Measurements from ENCODE around the gene BCL2L1.
"Not testable (repeated sequence)": the region's sequence is repeated elsewhere in the genome, so short reads cannot be mapped to it uniquely, and the experiment has no call there.

BCL2L1 gene

DNA sequence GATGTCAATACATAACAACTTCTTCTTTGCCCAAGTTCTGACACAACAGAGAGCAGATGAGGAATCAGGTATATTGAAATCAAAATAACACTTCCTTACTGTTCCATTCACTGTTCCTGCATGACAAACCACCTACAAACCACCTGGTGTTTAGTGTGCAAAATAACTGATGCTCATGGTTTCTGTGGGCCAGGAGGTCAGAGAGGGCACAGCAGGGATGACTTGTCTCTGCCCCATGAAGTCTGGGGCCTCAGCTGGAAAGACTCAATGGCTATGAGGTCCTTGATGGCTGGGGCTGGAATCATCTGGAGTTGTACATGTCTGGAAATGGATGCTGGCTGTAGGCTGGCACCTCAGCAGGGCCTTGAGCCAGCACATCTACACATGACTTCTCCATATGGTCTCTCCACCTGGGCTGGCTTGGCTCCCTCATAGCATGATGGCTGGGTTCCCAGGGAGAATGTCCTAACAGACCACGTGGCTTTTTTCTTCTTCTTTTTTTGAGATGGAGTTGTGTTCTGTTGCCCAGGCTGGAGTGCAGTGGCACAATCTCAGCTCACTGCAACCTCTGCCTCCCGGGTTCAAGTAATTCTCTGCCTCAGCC is 92.4 kb downstream of the BCL2L1 start:
- no peak for DNase-seq (ENCODE audit: low read depth)
- TF ChIP-seq, protein P1, sequence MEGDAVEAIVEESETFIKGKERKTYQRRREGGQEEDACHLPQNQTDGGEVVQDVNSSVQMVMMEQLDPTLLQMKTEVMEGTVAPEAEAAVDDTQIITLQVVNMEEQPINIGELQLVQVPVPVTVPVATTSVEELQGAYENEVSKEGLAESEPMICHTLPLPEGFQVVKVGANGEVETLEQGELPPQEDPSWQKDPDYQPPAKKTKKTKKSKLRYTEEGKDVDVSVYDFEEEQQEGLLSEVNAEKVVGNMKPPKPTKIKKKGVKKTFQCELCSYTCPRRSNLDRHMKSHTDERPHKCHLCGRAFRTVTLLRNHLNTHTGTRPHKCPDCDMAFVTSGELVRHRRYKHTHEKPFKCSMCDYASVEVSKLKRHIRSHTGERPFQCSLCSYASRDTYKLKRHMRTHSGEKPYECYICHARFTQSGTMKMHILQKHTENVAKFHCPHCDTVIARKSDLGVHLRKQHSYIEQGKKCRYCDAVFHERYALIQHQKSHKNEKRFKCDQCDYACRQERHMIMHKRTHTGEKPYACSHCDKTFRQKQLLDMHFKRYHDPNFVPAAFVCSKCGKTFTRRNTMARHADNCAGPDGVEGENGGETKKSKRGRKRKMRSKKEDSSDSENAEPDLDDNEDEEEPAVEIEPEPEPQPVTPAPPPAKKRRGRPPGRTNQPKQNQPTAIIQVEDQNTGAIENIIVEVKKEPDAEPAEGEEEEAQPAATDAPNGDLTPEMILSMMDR (IDR thresholded peaks at IDR 0.05; ENCODE audit: control insufficient read depth, insufficient read depth, low read depth, low read length, missing control alignments): no peak
- no peak overlapping the region for H3K4me3 ChIP-seq (ENCODE audit: control insufficient read depth, low read depth, low read length)

DNA sequence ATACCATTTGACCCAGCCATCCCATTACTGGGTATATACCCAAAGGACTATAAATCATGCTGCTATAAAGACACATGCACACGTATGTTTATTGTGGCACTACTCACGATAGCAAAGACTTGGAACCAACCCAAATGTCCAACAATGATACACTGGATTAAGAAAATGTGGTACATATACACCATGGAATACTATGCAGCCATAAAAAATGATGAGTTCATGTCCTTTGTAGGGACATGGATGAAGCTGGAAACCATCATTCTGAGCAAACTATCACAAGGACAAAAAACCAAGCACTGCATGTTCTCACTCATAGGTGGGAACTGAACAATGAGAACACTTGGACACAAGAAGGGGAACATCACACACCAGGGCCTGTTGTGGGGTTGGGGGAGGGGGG is 94.6 kb downstream of the BCL2L1 start:
- not testable (repeated sequence) for H3K4me3 ChIP-seq (ENCODE audit: control insufficient read depth, low read depth, low read length); DNase-seq (ENCODE audit: low read depth)

DNA sequence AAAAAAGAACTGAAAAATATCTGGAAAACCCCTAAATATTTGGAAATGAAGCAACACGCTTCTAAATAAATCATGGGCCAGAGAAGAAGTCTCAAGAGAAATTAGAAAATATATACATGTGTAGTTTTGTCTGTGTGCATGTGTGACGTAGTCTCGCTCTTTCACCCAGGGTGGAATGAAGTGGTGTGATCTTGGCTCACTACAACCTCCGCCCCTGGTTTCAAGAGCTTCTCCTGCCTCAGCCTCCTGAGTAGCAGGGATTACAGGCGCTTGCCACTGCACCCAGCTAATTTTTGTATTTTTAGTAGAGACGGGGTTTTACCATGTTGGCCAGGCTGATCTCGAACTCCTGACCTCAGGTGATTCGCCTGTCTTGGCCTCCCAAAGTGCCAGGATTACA is 96.1 kb downstream of the BCL2L1 start:
- not testable (repeated sequence) for H3K4me3 ChIP-seq (ENCODE audit: control insufficient read depth, low read depth, low read length); DNase-seq (ENCODE audit: low read depth)

DNA sequence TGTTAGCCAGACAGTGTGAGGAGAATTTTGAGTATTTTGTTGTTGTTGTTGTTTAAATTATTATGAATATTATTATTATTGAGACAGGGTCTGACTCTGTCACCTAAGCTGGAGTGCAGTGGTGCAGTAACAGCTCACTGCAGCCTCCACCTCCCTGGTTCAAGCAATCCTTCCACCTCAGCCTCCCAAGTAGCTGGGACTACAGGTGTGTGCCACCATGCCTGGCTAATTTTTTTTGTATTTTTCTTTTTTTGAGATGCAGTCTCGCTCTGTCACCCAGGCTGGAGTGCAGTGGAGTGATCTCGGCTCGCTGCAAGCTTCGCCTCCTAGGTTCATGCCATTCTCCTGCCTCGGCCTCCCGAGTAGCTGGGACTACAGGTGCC is 99.6 kb downstream of the BCL2L1 start:
- not testable (repeated sequence) for H3K4me3 ChIP-seq (ENCODE audit: control insufficient read depth, low read depth, low read length); DNase-seq (ENCODE audit: low read depth)

DNA sequence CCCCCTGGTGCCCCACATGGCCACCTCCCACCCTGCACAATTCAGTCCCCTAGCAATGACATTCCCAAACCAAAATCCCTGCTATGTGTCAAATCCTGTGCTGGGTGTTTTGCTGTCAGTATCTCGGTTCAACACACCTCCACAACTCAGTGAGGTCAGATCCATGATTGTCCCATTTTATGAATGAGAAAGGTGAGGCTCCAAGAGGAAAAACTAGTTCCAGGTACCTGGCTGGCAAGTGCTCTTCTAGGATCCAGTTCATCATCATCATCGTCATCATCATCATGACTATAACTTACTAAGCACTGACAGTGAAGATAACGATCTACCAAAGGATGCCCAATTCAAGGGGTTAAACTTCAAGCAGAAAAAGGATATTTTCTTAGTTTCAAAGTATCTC is 102.4 kb downstream of the BCL2L1 start:
- no peak overlapping the region for H3K4me3 ChIP-seq (ENCODE audit: control insufficient read depth, low read depth, low read length)

DNA sequence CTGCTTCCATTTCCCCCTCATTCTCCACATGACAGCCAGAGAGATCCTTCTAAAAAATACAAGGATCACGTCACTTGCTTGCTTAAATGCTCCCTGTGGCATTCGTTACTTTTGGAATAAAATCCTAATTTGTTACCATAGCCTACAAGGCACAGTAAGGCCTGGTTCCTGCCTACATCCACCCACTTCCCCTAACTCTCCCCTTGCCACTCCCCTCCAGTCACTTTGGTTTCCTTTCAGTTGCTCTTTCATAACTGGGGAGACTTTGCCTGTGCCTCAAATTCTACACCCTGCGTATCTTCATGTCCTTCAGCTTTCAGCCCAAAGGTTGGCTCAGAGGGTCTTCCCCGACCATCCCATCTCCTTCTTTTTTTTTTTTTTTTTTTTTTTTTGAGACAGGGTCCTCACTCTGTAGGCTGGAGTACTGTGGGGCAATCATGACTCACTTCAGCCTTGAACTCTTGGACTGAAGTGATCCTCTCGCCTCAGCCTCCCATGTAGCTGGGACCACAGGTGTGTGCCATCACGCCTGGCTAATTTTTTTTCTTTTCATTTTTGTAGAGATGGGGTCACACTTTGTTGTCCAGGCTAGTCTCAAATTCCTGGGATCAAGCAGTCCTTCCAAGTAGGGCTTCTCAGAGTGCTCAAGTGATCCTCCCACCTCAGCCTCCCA is 105.1 kb downstream of the BCL2L1 start:
- DNase-seq (ENCODE audit: low read depth): no peak
- H3K4me3 ChIP-seq (ENCODE audit: control insufficient read depth, low read depth, low read length): no peak overlapping the region
- TF ChIP-seq, protein P1 (IDR thresholded peaks at IDR 0.05; ENCODE audit: control insufficient read depth, insufficient read depth, low read depth, low read length, missing control alignments): no peak

More for the DNA sequence above, 102.4 kb downstream of the BCL2L1 start:
- TF ChIP-seq, protein P1 (IDR thresholded peaks at IDR 0.05; ENCODE audit: control insufficient read depth, insufficient read depth, low read depth, low read length, missing control alignments): no peak
- DNase-seq (ENCODE audit: low read depth): no peak

DNA sequence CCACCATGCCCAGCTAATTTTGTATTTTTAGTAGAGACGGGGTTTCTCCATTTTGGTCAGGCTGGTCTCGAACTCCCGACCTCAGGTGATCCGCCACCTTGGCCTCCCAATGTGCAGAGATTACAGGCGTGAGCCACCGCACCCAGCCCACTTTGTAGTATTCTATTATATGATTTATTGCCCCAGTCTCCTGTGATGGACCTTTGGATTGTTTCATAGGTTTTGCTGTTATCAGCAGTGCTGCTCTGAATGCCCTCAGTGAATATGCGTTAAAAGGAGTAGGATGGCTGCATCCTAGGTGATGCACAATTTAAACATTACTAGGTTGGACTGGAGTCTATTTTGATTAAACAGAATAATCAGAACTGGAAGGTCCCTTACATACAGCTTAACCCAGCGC is 107.3 kb downstream of the BCL2L1 start:
- no peak overlapping the region for H3K4me3 ChIP-seq (ENCODE audit: control insufficient read depth, low read depth, low read length)
- TF ChIP-seq, protein P1 (IDR thresholded peaks at IDR 0.05; ENCODE audit: control insufficient read depth, insufficient read depth, low read depth, low read length, missing control alignments): no peak
- DNase-seq (ENCODE audit: low read depth): no peak
